HUES6 (cell line): ENCODE measurements around the gene CUL3.

Experiments
- H3K27ac ChIP-seq: 2 replicates; pipeline ENCODE4 v1.7.0; 2013; ENCODE audit warnings: low read depth, mild to moderate bottlenecking, low read length, inconsistent platforms
- H3K27me3 ChIP-seq: 2 replicates; pipeline ENCODE4 v1.6.1; 2013; ENCODE audit warnings: low read length; ENCODE audit not compliant: control insufficient read depth, insufficient read depth
- H3K36me3 ChIP-seq: 2 replicates; pipeline ENCODE4 v1.6.1; 2013; ENCODE audit warnings: low read length; ENCODE audit not compliant: control insufficient read depth, insufficient read depth
- H3K4me1 ChIP-seq: 2 replicates; pipeline ENCODE4 v1.6.1; 2013; ENCODE audit warnings: low read length; ENCODE audit not compliant: control insufficient read depth, insufficient read depth
- H3K4me3 ChIP-seq: 2 replicates; pipeline ENCODE4 v1.5.1; 2013; ENCODE audit warnings: low read depth, low read length
- H3K9ac ChIP-seq: one replicate; pipeline ENCODE4 v1.6.1; 2013; ENCODE audit warnings: mild to moderate bottlenecking, low read length
- H3K9me3 ChIP-seq: 2 replicates; pipeline ENCODE4 v1.6.1; 2013; ENCODE audit warnings: low read depth, low read length; ENCODE audit not compliant: control insufficient read depth, insufficient read depth

Gene CUL3

DNA sequence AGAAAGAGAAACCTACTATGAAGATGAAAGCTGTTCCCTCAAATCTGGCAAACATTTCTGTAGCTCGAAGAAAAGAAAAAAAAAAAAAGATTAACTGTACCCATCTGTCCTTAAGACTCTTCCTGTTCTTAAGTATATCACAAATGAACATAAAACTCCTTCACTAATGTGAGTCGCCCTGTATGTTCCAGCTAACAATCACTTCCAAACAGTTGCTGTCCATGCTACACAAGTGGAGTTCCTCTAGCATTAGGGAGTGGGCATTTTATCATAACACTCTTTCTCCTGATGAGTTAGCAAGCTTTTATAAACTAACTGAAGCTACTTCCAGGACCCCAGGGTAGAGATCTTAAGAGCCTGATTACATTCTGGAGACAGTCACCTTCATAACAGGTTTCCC is 5.8 kb downstream of the CUL3 start:
- peaks cover 15% of the 10 kb centered on the region; the same call in 1 of the 2 replicates for H3K36me3 ChIP-seq
- no peak overlapping the region for H3K4me3 ChIP-seq
- no peak overlapping the region for H3K9ac ChIP-seq
- H3K27me3 ChIP-seq, result no peaks in the 10 kb centered on the region
- H3K9me3 ChIP-seq, result no peaks in the 10 kb centered on the region
- no peak overlapping the region for H3K27ac ChIP-seq
- H3K4me1 ChIP-seq, result peaks cover 42% of the 10 kb centered on the region

DNA sequence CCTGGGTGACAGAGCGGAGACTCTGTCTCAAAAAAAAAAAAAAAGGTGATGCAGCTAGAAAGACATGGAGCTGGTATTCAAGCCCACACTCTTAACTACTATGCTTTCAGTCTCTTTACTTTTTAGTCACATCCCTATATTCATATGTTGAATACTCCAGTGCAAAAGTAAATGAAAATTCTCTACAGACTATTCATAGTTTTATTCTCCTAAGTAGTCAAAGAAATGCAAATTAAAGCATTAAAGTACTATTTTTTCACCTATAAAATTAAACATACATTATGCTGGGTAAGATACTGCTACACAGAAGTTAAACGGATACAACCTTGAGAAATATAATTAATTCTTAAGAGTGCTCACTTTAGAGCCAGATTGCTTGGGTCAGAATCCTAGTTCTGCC is 7.6 kb downstream of the CUL3 start:
- H3K27me3 ChIP-seq, result no peaks in the 10 kb centered on the region
- no peak overlapping the region for H3K4me3 ChIP-seq
- no peaks in the 10 kb centered on the region for H3K9me3 ChIP-seq
- H3K9ac ChIP-seq, result no peak overlapping the region
- H3K36me3 ChIP-seq, result peaks cover 10% of the 10 kb centered on the region; the same call in 1 of the 2 replicates
- H3K4me1 ChIP-seq, result peaks cover 54% of the 10 kb centered on the region
- no peak overlapping the region for H3K27ac ChIP-seq

DNA sequence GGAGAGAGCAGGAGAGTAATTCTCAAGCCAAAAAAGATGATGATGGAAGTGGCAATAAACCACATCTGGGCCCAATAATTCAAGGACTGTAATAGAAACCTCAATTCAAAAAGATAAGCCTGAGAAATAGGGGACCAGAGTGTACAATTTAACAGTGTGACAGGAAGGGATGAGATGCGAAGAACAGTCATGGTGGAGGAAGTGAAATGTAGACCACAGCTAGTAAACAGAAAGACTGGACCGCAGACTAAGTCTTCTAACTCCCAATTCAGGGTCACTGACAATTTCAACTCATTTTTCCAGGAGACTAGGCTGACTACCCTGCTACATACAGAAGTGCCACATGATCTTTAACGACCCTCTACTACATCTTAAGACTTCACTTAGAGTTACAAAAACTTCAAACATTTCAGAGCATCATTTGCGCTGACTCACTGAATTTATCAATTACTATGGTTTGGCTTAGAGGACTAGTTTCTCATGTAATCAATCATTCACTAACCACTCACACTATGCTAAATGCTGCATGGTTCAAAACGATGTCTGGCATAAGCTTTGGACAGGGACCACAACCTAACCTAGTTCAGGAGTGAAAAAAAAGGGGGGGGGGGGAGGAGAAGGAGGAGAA is 9.0 kb downstream of the CUL3 start:
- no peak overlapping the region for H3K9ac ChIP-seq
- H3K36me3 ChIP-seq, result no peaks in the 10 kb centered on the region
- H3K27ac ChIP-seq, result no peak overlapping the region
- no peaks in the 10 kb centered on the region for H3K27me3 ChIP-seq
- no peak overlapping the region for H3K4me3 ChIP-seq
- H3K4me1 ChIP-seq, result peaks cover 65% of the 10 kb centered on the region
- no peaks in the 10 kb centered on the region for H3K9me3 ChIP-seq

DNA sequence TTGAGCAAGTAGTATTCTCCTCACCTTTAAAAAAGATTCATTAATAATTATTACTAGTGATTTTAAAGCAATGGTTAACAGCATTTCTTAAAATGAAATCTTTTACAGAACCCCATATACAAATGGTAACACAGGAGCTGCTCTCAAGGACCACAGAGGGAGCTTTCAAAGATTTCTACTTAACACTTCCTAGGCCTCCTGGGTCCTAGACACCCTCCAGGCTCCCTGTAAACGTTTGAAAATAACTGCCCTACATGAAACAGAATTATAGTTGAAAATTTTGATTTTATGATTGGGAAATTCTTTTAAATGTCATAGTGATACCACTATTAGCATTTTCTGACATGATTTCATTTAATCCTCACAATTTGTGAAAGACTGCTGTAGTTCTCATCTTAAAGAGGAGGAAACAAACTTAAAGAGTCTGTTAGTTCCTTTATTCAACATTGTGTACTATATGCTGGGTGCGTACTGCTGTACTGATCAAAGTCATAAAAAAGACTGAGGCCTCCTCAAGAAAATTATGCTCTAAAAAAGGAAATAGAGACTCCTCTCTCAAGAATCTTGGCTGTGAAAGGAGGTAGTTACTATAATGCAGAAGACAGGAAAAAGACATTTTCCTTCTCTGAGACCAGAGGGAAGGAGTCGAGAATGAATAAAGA is 10.6 kb downstream of the CUL3 start:
- H3K9ac ChIP-seq, result no peak overlapping the region
- no peaks in the 10 kb centered on the region for H3K27me3 ChIP-seq
- peaks cover 77% of the 10 kb centered on the region for H3K4me1 ChIP-seq
- H3K27ac ChIP-seq, result no peak overlapping the region
- no peaks in the 10 kb centered on the region for H3K36me3 ChIP-seq
- H3K9me3 ChIP-seq, result no peaks in the 10 kb centered on the region
- H3K4me3 ChIP-seq, result 0 out of 2 replicates have a peak overlapping the region, but pooled peaks have one; percentile 9

GRCh38 chr2:224573724-224574123 is 11.4 kb downstream of the CUL3 start:
- Histone ChIP-seq H3K9me3 (no peaks in the 10 kb centered on the region), H3K4me1 (peaks cover 73% of the 10 kb centered on the region), H3K4me3 (no peak overlapping the region), H3K27me3 (no peaks in the 10 kb centered on the region), H3K36me3 (no peaks in the 10 kb centered on the region), H3K9ac (no peak overlapping the region), H3K27ac (no peak overlapping the region)

GRCh38 chr2:224572338-224572737 is 12.8 kb downstream of the CUL3 start:
- Histone ChIP-seq H3K36me3 (no peaks in the 10 kb centered on the region), H3K4me1 (peaks cover 66% of the 10 kb centered on the region), H3K9ac (no peak overlapping the region), H3K9me3 (no peaks in the 10 kb centered on the region), H3K27me3 (no peaks in the 10 kb centered on the region), H3K4me3 (no peak overlapping the region), H3K27ac (no peak overlapping the region; the same call in 1 of the 2 replicates)

GRCh38 chr2:224570328-224570993 is 14.7 kb downstream of the CUL3 start:
- Histone ChIP-seq H3K27ac (no peak overlapping the region), H3K36me3 (no peaks in the 10 kb centered on the region; the same call in 1 of the 2 replicates)

GRCh38 chr2:224569654-224570053 is 15.5 kb downstream of the CUL3 start:
- H3K9ac ChIP-seq, result no peak overlapping the region
- H3K4me3 ChIP-seq, result no peak overlapping the region
- H3K9me3 ChIP-seq, result peaks cover 2% of the 10 kb centered on the region; the same call in 1 of the 2 replicates
- H3K27ac ChIP-seq, result no peak overlapping the region
- H3K4me1 ChIP-seq, result peaks cover 40% of the 10 kb centered on the region
- no peaks in the 10 kb centered on the region for H3K27me3 ChIP-seq
- no peaks in the 10 kb centered on the region; the same call in 1 of the 2 replicates for H3K36me3 ChIP-seq

More at GRCh38 chr2:224570328-224570993, 14.7 kb downstream of the CUL3 start:
- Histone ChIP-seq H3K9me3 (peaks cover 2% of the 10 kb centered on the region; the same call in 1 of the 2 replicates), H3K4me3 (no peak overlapping the region), H3K4me1 (peaks cover 49% of the 10 kb centered on the region), H3K27me3 (no peaks in the 10 kb centered on the region), H3K9ac (no peak overlapping the region)

DNA sequence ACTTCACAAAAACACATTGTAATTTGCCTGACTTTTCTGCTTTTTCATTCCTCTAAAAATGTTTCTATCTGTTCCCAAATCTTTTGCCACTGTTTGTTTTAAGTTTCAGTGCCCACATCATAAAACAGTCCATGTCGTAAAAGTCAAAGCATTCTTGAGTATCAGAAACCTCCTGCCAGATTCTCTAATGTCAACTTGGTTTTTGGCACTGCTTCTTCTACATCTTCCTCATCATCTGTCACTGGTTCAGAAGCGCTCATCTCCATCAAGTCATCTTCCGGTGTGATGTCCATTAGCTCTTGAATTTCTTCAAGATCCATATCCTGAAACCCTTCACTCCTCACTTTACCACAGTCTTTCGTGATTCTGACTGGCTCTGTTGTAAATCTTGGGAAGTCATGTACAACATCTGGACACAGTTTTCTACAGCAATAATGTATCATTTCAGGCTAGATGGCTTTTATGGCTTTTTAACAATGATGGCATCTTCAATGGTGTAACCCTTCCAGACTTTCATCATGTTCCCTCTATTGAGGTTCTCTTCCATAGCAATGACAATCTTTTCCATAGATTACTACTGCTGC is 19.6 kb downstream of the CUL3 start:
- Histone ChIP-seq H3K9ac (no peak overlapping the region), H3K9me3 (peaks cover 2% of the 10 kb centered on the region; the same call in 1 of the 2 replicates), H3K36me3 (no peaks in the 10 kb centered on the region; the same call in 1 of the 2 replicates), H3K4me3 (no peak overlapping the region), H3K4me1 (peaks cover 9% of the 10 kb centered on the region), H3K27me3 (no peaks in the 10 kb centered on the region), H3K27ac (no peak overlapping the region)

DNA sequence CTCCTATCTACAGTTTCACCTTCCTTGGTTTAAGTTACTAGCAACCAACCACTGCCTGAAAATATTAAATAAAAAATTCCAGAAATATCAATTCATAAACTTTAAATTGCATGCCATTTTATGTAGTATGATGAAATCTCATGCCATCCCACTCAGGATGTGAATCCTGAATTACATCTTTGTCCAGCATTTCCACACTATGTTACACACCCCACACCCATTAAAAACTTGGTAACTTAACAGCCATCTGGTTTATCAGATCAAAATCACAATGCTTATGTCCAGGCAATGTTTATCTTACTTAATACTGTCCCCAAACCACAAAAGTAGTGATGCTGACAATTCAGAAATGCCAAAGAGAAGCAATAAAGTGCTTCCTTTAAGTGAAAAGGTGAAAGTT is 21.6 kb downstream of the CUL3 start:
- Histone ChIP-seq H3K4me3 (no peak overlapping the region), H3K4me1 (no peaks in the 10 kb centered on the region; the same call in 1 of the 2 replicates), H3K27me3 (no peaks in the 10 kb centered on the region), H3K27ac (no peak overlapping the region), H3K9me3 (peaks cover 2% of the 10 kb centered on the region; the same call in 1 of the 2 replicates), H3K36me3 (no peaks in the 10 kb centered on the region; the same call in 1 of the 2 replicates), H3K9ac (no peak overlapping the region)
